GM13977 (cell line): ENCODE results near the gene GUCD1.

Source experiments
- DNase-seq: peaks from one replicate; pipeline ENCODE4 v3.0.0; 2012; ENCODE audit warnings: low spot score
- CTCF ChIP-seq: IDR thresholded peaks from 2 replicates; pipeline ENCODE4 v1.5.1; 2012; ENCODE audit warnings: mild to moderate bottlenecking, control low read depth; ENCODE audit not compliant: insufficient read depth; ENCODE audit errors: extremely low read depth, missing control alignments
- in situ Hi-C: fragments of 300-500 bp; cut with MboI; formaldehyde crosslinking; loops from one replicate; pipeline ENCODE4 v1.12.0; 2022; ENCODE audit warnings: low sequenced_read_pairs, low pct_unique_long_range_greater_than_20kb, mixed read lengths, inconsistent platforms; ENCODE audit not compliant: unreplicated experiment

Gene GUCD1

GRCh38 chr22:24494528-24495364, 60.2 kb downstream of the GUCD1 start, which contains the start of gene UPB1:
UPB1 (plus strand) TSS chr22:24495332; CDS start chr22:24495404, 72 bp downstream.
- DNase-seq: no peak
- in situ Hi-C loops: no loop called here
- no peak for TF ChIP-seq CTCF

GRCh38 chr22:24494167-24494527, 60.8 kb downstream of the GUCD1 start:
- no peak for DNase-seq
- no peak for TF ChIP-seq CTCF
- in situ Hi-C loops: no loop called here

GRCh38 chr22:24492391-24492790, 62.5 kb downstream of the GUCD1 start:
- no peak for DNase-seq
- no peak for TF ChIP-seq CTCF
- in situ Hi-C loops: no loop called here
